Vagina (tissue), 2 donors: Measurements from ENCODE around the gene SLC29A1.

Experiments used
- CTCF ChIP-seq, 3 experiments: fragments of 450-650 bp in 2 of 3; fragments of 200-600 bp in 1 of 3; sonication (generic) in 1 of 3; IDR thresholded peaks; one replicate each; pipeline ENCODE4 v1.5.1; 2017 to 2019; ENCODE audit warnings: antibody characterized with exemption in 3 of 3, mild to moderate bottlenecking in 2 of 3, moderate library complexity in 2 of 3
- POLR2A ChIP-seq, 2 donors: fragments of 450-650 bp; IDR thresholded peaks; one replicate each; pipeline ENCODE4 v1.6.1; 2017; ENCODE audit warnings: antibody characterized with exemption in 2 of 2, mild to moderate bottlenecking in 2 of 2, moderate library complexity in 2 of 2

DNA sequence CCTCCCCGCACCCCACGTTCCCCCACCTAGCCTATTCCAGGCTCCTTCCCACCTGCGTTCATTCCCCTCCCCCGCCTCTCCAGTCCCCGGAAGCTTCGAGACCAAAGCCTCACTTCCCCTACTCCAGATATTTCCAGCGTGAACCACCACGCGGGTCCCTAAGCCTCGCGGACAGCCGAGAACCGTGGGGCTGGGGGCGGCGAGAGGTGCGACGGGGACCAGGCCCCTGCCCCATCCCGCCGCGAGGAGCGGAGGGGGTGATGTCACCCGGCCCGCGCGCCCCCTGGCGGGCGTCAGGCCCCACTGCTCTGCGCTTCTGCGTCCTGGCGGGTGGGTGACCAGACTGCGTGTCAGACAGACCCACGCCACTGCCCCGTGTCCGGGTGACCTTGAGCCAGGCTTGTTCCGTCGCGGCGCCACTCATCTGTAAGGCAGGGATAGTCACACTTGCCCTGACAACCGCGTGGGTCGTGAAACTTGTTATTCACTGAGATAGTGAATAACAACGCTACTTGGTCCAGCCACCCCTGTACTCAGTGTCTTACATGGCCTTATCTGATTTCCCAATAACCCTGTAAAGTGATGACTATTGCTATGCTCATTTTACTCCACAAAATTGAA lies 14.5 kb downstream of the SLC29A1 start:
- TF ChIP-seq CTCF (IDR thresholded peaks at IDR 0.05) (peak; percentile 98 to 99 (median 99)), POLR2A (IDR thresholded peaks at IDR 0.05) (peak in 1 of 2 donors; percentile 19)
